ENCODE measurements around the gene PTPN9. TPM values are rescaled to one million over a fixed set of nuclear protein-coding genes. Genes with fewer than 3 reads are reported as not detected.
"Not testable (repeated sequence)": the region's sequence is repeated elsewhere in the genome, so short reads cannot be mapped to it uniquely, and the experiment has no call there.

PTPN9 gene
- total RNA-seq, 2 donors from 2014 or later: 19.6 to 20.9 TPM

DNA sequence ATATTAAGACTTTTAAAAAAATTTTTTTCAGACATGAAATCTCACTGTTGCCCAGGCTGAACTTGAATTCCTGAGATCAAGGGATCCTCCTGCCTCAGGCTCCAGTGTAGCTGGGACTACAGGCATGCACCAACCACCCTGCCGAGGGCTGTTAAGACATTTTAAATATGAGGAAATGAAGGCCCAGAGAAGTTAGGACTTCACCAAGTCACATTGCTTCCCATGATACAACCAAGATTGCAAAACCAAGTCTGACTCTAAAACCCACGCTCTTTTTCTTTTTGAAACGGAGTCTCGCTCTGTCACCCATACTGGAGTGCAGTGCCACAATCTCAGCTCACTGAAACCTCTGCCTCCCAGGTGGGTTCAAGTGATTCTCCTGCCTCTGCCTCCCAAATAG lies 28.0 kb downstream of the PTPN9 start:
- no peaks in the 10 kb centered on the region for H3K36me3 ChIP-seq
- no peaks in the 10 kb centered on the region for H3K27me3 ChIP-seq (replicated peaks; ENCODE audit: insufficient read depth)
- DNase-seq (ENCODE audit: low spot score) (no peak), ATAC-seq (ENCODE audit: insufficient number of reproducible peaks, low FRiP score, low read depth) (no peak)
- H3K4me1 ChIP-seq (ENCODE audit: control insufficient read depth in 1 of 2, low read depth in 2 of 2): peaks cover 3 to 6% of the 10 kb centered on the region in 2 donors
- H3K27ac ChIP-seq: no peak overlapping the region
- no peak for TF ChIP-seq CTCF (IDR thresholded peaks at IDR 0.05)
- no peaks in the 10 kb centered on the region for H3K9me3 ChIP-seq
- H3K4me3 ChIP-seq: no peak overlapping the region

DNA sequence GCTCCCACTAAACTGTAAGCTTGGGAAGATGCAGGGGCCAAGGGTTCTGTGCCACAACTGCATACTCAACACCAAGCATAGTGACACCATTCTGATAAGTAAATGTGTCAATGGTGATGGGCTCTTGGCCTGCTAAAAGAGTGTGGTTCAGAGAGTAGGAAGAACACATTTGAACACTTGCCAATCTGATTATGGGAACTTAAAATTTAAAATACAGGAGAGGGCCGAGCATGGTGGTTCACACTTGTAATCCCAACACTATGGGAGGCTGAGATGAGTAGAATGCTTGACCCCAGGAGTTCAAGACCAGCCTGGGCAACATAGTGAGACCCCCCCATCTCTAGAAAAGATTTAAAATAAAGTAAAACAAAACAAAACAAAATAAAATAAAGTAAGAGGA lies 34.1 kb downstream of the PTPN9 start:
- no peak for ATAC-seq (ENCODE audit: insufficient number of reproducible peaks, low FRiP score, low read depth)
- H3K27ac ChIP-seq: no peak overlapping the region
- H3K27me3 ChIP-seq (replicated peaks; ENCODE audit: insufficient read depth): no peaks in the 10 kb centered on the region
- H3K4me3 ChIP-seq: no peak overlapping the region
- no peak for DNase-seq (ENCODE audit: low spot score)
- peaks cover 15 to 17% of the 10 kb centered on the region in 2 donors for H3K4me1 ChIP-seq (ENCODE audit: control insufficient read depth in 1 of 2, low read depth in 2 of 2)
- TF ChIP-seq CTCF (IDR thresholded peaks at IDR 0.05): no peak
- no peaks in the 10 kb centered on the region for H3K9me3 ChIP-seq
- H3K36me3 ChIP-seq: no peaks in the 10 kb centered on the region

- no peak for ATAC-seq (ENCODE audit: insufficient number of reproducible peaks, low FRiP score, low read depth)
- TF ChIP-seq CTCF (IDR thresholded peaks at IDR 0.05): no peak
- Histone ChIP-seq H3K27ac (no peak overlapping the region), H3K4me3 (no peak overlapping the region), H3K9me3 (no peaks in the 10 kb centered on the region), H3K4me1 (ENCODE audit: control insufficient read depth in 1 of 2, low read depth in 2 of 2) (peaks cover 15 to 17% of the 10 kb centered on the region in 2 donors), H3K36me3 (no peaks in the 10 kb centered on the region), H3K27me3 (replicated peaks; ENCODE audit: insufficient read depth) (no peaks in the 10 kb centered on the region)
- DNase-seq (ENCODE audit: low spot score): no peak
Measured at GRCh38 chr15:75544359-75544758, 34.8 kb downstream of the PTPN9 start.

DNA sequence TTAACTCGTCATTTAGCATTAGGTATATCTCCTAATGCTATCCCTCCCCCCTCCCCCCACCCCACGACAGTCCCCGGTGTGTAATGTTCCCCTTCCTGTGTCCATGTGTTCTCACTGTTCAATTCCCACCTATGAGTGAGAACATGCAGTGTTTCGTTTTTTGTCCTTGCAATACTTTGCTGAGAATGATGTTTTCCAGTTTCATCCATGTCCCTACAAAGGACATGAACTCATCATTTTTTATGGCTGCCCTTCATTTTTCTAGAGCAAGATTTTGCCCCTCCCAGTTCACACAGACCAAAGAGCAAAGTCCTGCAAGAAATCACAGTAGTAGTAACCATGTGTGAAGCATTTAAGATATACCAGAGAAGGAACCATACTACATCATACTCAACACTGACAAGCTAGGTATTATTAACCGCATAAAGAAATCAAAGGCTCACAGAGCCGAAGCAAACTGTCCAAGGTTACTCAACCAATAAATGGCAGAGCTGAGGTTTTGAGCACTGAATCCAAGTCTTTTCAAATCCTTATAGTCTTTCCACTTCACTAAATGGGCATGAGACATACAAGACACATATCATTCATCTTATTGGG lies 36.1 kb downstream of the PTPN9 start:
- Histone ChIP-seq H3K27ac (peak overlapping the region in 1 of 2 donors; percentile 17), H3K4me1 (ENCODE audit: control insufficient read depth in 1 of 2, low read depth in 2 of 2) (peaks cover 15 to 17% of the 10 kb centered on the region in 2 donors)
- H3K9me3 ChIP-seq; ATAC-seq (ENCODE audit: insufficient number of reproducible peaks, low FRiP score, low read depth); DNase-seq (ENCODE audit: low spot score); H3K27me3 ChIP-seq (replicated peaks; ENCODE audit: insufficient read depth); H3K36me3 ChIP-seq; H3K4me3 ChIP-seq: not testable (repeated sequence)

DNA sequence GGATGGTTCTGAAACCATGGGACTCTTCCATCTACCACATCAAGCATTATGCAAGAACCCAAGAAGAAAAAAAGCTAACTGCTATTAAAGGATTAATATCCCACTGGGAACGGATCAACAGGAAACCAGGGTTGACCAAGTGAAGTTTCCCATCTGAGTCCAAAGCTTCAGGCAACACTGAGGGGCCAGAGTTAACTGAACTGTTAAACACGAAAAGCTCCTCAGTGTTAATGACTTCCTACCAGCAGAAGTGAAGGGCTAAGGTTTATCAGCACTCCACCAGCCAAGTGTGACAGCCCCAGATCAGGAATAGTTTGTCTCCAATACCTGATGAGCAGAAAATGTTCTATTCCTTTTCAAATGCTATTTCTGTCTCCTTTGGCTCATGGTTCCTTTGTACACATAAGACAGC lies 36.7 kb downstream of the PTPN9 start:
- Histone ChIP-seq H3K27ac (peak overlapping the region; percentile 45 to 63), H3K4me1 (ENCODE audit: control insufficient read depth in 1 of 2, low read depth in 2 of 2) (peaks cover 15 to 17% of the 10 kb centered on the region in 2 donors), H3K27me3 (replicated peaks; ENCODE audit: insufficient read depth) (no peaks in the 10 kb centered on the region), H3K4me3 (no peak overlapping the region), H3K36me3 (no peaks in the 10 kb centered on the region), H3K9me3 (no peaks in the 10 kb centered on the region)
- no peak for TF ChIP-seq CTCF (IDR thresholded peaks at IDR 0.05)
- no peak for DNase-seq (ENCODE audit: low spot score)
- no peak for ATAC-seq (ENCODE audit: insufficient number of reproducible peaks, low FRiP score, low read depth)

DNA sequence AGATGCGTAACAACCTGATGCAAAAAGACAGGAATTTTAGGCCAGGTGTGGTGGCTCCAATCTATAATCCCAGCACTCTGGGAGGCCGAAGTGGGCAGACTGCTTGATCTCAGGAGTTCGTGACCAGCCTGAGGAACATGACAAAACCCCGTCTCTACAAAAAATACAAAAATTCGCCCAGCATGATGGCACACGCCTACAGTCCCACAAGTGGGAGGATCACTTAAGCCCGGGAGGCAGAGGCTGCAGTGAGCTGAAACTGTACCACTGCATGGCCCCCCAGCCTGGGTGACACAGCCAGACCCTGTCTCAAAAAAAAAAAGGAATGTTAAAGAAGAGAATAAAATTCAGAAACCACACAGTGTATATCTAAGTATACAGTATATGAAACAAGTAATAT lies 40.7 kb downstream of the PTPN9 start:
- no peaks in the 10 kb centered on the region for H3K36me3 ChIP-seq
- H3K4me3 ChIP-seq: no peak overlapping the region
- no peaks in the 10 kb centered on the region for H3K9me3 ChIP-seq
- H3K27me3 ChIP-seq (replicated peaks; ENCODE audit: insufficient read depth): no peaks in the 10 kb centered on the region
- ATAC-seq (ENCODE audit: insufficient number of reproducible peaks, low FRiP score, low read depth) (no peak), DNase-seq (ENCODE audit: low spot score) (no peak)
- H3K4me1 ChIP-seq (ENCODE audit: control insufficient read depth in 1 of 2, low read depth in 2 of 2): peaks cover 19 to 20% of the 10 kb centered on the region in 2 donors
- no peak for TF ChIP-seq CTCF (IDR thresholded peaks at IDR 0.05)
- H3K27ac ChIP-seq: no peak overlapping the region

All from thoracic aorta (tissue), 2 donors.